ENCODE measurements around the gene PSEN2. TPM values are rescaled to one million over a fixed set of nuclear protein-coding genes. Genes with fewer than 3 reads are reported as not detected.

Gene PSEN2
- total and polyA plus RNA-seq, 2 donors (not counting 3 experiments of a cell fraction or from before 2014, with no cell fraction given): 12.5 to 19.3 TPM

GRCh38 chr1:226826479-226827261 lies 43.7 kb upstream of the PSEN2 start:
- Histone ChIP-seq H4K20me1 (replicated peaks; ENCODE audit: control insufficient read depth, extremely low read depth, insufficient read depth, low read length) (no peaks in the 10 kb centered on the region), H3K4me3 (replicated peaks in 1 of 3; ENCODE audit: insufficient read depth in 1 of 3, low read depth in 1 of 3, low read length in 3 of 3) (no peak overlapping the region), H3K9me3 (replicated peaks; ENCODE audit: control insufficient read depth, insufficient read depth, low read length) (no peaks in the 10 kb centered on the region), H3K9ac (replicated peaks; ENCODE audit: extremely low read depth, insufficient read depth, low read length) (no peak overlapping the region), H2AFZ (ENCODE audit: low read depth, low read length) (no peak overlapping the region), H3K27me3 (ENCODE audit: control insufficient read depth in 2 of 2, insufficient read depth in 2 of 2, low read length in 2 of 2) (peaks cover 0 to 4% of the 10 kb centered on the region in 2 experiments), H3K4me2 (ENCODE audit: insufficient read depth, low read length) (no peak overlapping the region), H3K79me2 (ENCODE audit: control insufficient read depth, insufficient read depth, low read length) (no peaks in the 10 kb centered on the region), H3K4me1 (ENCODE audit: control insufficient read depth, extremely low read depth, insufficient read depth, low read length) (peaks cover 11% of the 10 kb centered on the region), H3K36me3 (ENCODE audit: control insufficient read depth in 2 of 2, extremely low read depth in 1 of 2, insufficient read depth in 2 of 2, low read length in 2 of 2) (no peaks in the 10 kb centered on the region), H3K27ac (ENCODE audit: insufficient read depth, low read depth, low read length) (no peak overlapping the region), H3K9me1 (replicated peaks; ENCODE audit: control insufficient read depth, extremely low read depth, insufficient read depth, low read length) (no peaks in the 10 kb centered on the region)
- TF ChIP-seq JUN (IDR thresholded peaks at IDR 0.05; ENCODE audit: borderline replicate concordance, insufficient read depth, insufficient read length, low read depth) (no peak), FOS (IDR thresholded peaks at IDR 0.05; ENCODE audit: borderline replicate concordance, insufficient read depth, low read length) (no peak), CTCF (IDR thresholded peaks at IDR 0.05; ENCODE audit: extremely low read depth in 1 of 2, insufficient read depth in 1 of 2, low read depth in 1 of 2, low read length in 2 of 2) (no peak), POLR2A (IDR thresholded peaks at IDR 0.05; ENCODE audit: low read depth, low read length) (no peak), EZH2 (IDR thresholded peaks at IDR 0.05; ENCODE audit: borderline replicate concordance, low read depth, low read length, severe bottlenecking) (no peak)
- TF ChIP-seq, protein P1, sequence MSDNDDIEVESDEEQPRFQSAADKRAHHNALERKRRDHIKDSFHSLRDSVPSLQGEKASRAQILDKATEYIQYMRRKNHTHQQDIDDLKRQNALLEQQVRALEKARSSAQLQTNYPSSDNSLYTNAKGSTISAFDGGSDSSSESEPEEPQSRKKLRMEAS (IDR thresholded peaks at IDR 0.05; ENCODE audit: insufficient read depth, insufficient read length): no peak
- FAIRE-seq (no peak), DNase-seq (ENCODE audit: low read depth, low spot score) (no peak)
- ChIA-PET POLR2A (no interaction called here), CTCF (interaction anchor here (0.6 to 5.6 kb wide), 10 partner anchors 10 to 202 kb away, joined by 3 to 85 read pairs (median 6); partner anchors contain the start of gene ITPKB)
- dilution Hi-C loops (cut with MboI; ENCODE audit: extremely low pct_ligation_motif_present, low sequenced_read_pairs): no loop called here
- intact Hi-C loops (cut with micrococcal nuclease): no loop called here
- BruUV-seq (replicated peaks): no TSS peak
